Measurements from ENCODE around the gene ARHGEF3. TPM values are rescaled to one million over a fixed set of nuclear protein-coding genes. Genes with fewer than 3 reads are reported as not detected.

The ARHGEF3 gene
- polyA plus RNA-seq, 1 donor from 2014 or later = 4.1 TPM

GRCh38 chr3:56796202-56796601, 5.5 kb downstream of the ARHGEF3 start:
- no peaks in the 10 kb centered on the region for H3F3A ChIP-seq (ENCODE audit: insufficient read depth, low read length, poor library complexity, severe bottlenecking)
- H3K27ac ChIP-seq (ENCODE audit: low read length) = no peak overlapping the region
- no peaks in the 10 kb centered on the region for H4K20me1 ChIP-seq (ENCODE audit: insufficient read depth)
- H3K79me2 ChIP-seq (replicated peaks; ENCODE audit: insufficient read depth, low read length) = no peaks in the 10 kb centered on the region
- no peaks in the 10 kb centered on the region for H3K36me3 ChIP-seq (ENCODE audit: insufficient read depth, low read length)
- H3K9me2 ChIP-seq (ENCODE audit: insufficient read depth, low read length) = no peaks in the 10 kb centered on the region
- no peak overlapping the region for H3K4me2 ChIP-seq (ENCODE audit: low read length)
- TF ChIP-seq RAD21 (conservative IDR thresholded peaks at IDR 0.05) (no peak), EZH2 (IDR thresholded peaks at IDR 0.05; ENCODE audit: borderline replicate concordance, insufficient read depth, low read length, poor library complexity, severe bottlenecking) (no peak), POLR2AphosphoS5 (IDR thresholded peaks at IDR 0.05) (no peak), SMC3 (conservative IDR thresholded peaks at IDR 0.05; ENCODE audit: poor library complexity) (no peak), TAF1 (IDR thresholded peaks at IDR 0.05; ENCODE audit: low read depth) (no peak), REST (IDR thresholded peaks at IDR 0.05; ENCODE audit: borderline replicate concordance) (no peak), MXI1 (conservative IDR thresholded peaks at IDR 0.05; ENCODE audit: poor library complexity, severe bottlenecking) (no peak), EP300 (conservative IDR thresholded peaks at IDR 0.05; ENCODE audit: poor library complexity, severe bottlenecking) (no peak)
- TF ChIP-seq, protein P1, sequence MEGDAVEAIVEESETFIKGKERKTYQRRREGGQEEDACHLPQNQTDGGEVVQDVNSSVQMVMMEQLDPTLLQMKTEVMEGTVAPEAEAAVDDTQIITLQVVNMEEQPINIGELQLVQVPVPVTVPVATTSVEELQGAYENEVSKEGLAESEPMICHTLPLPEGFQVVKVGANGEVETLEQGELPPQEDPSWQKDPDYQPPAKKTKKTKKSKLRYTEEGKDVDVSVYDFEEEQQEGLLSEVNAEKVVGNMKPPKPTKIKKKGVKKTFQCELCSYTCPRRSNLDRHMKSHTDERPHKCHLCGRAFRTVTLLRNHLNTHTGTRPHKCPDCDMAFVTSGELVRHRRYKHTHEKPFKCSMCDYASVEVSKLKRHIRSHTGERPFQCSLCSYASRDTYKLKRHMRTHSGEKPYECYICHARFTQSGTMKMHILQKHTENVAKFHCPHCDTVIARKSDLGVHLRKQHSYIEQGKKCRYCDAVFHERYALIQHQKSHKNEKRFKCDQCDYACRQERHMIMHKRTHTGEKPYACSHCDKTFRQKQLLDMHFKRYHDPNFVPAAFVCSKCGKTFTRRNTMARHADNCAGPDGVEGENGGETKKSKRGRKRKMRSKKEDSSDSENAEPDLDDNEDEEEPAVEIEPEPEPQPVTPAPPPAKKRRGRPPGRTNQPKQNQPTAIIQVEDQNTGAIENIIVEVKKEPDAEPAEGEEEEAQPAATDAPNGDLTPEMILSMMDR (IDR thresholded peaks at IDR 0.05; ENCODE audit: poor library complexity, severe bottlenecking) = no peak
- H3K4me3 ChIP-seq (ENCODE audit: low read length) = no peak overlapping the region
- H3K27me3 ChIP-seq (ENCODE audit: insufficient read depth, low read depth, low read length) = peaks cover 1% of the 10 kb centered on the region
- no peak overlapping the region for H2AFZ ChIP-seq (ENCODE audit: low read depth, low read length)
- no peaks in the 10 kb centered on the region for H3K9me3 ChIP-seq (ENCODE audit: low read length)
- H3K9ac ChIP-seq (ENCODE audit: low read length) = no peak overlapping the region

DNA sequence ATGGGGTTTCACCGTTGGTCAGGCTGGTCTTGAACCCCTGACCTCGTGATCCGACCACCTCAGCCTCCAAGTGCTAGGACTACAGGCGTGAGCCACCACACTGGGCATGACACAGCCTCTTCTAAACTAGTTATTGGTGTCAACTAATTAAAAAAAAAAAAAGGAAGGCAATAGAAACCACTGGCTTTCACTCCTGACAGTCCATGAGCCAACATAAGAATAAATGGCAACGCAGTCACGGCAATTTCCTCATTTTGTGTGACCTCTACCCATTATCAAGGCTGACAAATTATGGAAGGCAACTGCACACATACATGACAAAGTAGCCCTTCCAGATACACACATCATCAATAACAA, 5.9 kb downstream of the ARHGEF3 start:
- no peak overlapping the region for H3K9ac ChIP-seq (ENCODE audit: low read length)
- no peaks in the 10 kb centered on the region for H3F3A ChIP-seq (ENCODE audit: insufficient read depth, low read length, poor library complexity, severe bottlenecking)
- no peak overlapping the region for H3K4me2 ChIP-seq (ENCODE audit: low read length)
- H3K9me2 ChIP-seq (ENCODE audit: insufficient read depth, low read length) = no peaks in the 10 kb centered on the region
- no peaks in the 10 kb centered on the region for H3K79me2 ChIP-seq (replicated peaks; ENCODE audit: insufficient read depth, low read length)
- H2AFZ ChIP-seq (ENCODE audit: low read depth, low read length) = no peak overlapping the region
- no peaks in the 10 kb centered on the region for H4K20me1 ChIP-seq (ENCODE audit: insufficient read depth)
- no peaks in the 10 kb centered on the region for H3K27me3 ChIP-seq (ENCODE audit: insufficient read depth, low read depth, low read length)
- H3K4me3 ChIP-seq (ENCODE audit: low read length) = no peak overlapping the region
- no peaks in the 10 kb centered on the region for H3K36me3 ChIP-seq (ENCODE audit: insufficient read depth, low read length)
- no peaks in the 10 kb centered on the region for H3K9me3 ChIP-seq (ENCODE audit: low read length)
- H3K27ac ChIP-seq (ENCODE audit: low read length) = no peak overlapping the region
- TF ChIP-seq MXI1 (conservative IDR thresholded peaks at IDR 0.05; ENCODE audit: poor library complexity, severe bottlenecking) (no peak), REST (IDR thresholded peaks at IDR 0.05; ENCODE audit: borderline replicate concordance) (no peak)
